Stimulated activated CD8-positive, alpha-beta memory T cell treated with anti-CD3 and anti-CD28 coated beads, Interleukin-2, amount 100 ng/mL, for 1 hour (primary cell): Measurements from ENCODE around the gene TRIM46.
A peak's percentile ranks its signal among the peaks of the same experiment; 100 is the strongest.

Experiments used
- DNase-seq, 2 donors: peaks; one replicate each; pipeline ENCODE4 v3.0.0-alpha.2; 2020; ENCODE audit warnings: low read depth in 2 of 2

The TRIM46 gene, protein sequence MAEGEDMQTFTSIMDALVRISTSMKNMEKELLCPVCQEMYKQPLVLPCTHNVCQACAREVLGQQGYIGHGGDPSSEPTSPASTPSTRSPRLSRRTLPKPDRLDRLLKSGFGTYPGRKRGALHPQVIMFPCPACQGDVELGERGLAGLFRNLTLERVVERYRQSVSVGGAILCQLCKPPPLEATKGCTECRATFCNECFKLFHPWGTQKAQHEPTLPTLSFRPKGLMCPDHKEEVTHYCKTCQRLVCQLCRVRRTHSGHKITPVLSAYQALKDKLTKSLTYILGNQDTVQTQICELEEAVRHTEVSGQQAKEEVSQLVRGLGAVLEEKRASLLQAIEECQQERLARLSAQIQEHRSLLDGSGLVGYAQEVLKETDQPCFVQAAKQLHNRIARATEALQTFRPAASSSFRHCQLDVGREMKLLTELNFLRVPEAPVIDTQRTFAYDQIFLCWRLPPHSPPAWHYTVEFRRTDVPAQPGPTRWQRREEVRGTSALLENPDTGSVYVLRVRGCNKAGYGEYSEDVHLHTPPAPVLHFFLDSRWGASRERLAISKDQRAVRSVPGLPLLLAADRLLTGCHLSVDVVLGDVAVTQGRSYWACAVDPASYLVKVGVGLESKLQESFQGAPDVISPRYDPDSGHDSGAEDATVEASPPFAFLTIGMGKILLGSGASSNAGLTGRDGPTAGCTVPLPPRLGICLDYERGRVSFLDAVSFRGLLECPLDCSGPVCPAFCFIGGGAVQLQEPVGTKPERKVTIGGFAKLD

DNA sequence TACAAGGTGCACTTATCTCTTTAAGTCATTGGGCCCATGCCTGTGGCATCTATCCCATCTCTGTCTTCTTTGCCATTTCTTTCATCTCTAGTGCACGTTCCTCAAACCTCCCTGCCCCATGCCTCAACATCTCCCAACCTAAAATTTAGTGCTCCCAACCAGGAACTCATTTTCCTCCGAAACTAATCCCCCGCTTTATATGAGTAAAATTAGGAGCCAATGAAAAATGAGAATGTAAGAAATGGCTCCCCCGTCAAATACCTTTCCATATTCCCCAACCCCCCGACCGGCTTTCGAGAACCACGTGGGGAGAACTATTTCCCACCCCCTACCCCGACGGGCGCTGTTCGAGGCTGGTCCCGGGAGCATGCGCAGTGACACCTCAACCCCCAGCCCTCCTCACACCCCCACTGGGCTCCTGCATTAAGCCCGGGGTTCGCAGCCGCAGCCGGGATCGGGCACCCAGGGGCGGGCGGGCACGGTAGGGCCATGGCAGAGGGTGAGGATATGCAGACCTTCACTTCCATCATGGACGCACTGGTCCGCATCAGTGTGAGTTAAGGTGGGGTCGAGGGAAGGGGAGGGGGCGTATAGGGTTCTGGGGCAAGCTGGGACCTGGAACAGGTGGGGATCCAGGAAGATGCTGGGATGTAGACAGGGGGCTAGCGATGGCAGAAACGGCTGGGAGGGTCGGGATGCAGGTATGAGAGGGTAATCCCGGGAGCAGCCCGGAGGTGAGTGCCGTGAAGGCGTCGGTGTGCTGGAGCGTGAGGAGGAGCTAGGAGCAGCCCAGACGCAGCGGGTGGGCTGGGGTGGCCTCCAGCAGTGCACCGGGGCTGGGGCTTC is at the start of gene TRIM46:
TSS of gene TRIM46 (plus strand) at position 372 of the 846 bp plus-strand sequence. CDS start at position 490, 118 bp downstream.
- peak; percentile 20 to 41 for DNase-seq

DNA sequence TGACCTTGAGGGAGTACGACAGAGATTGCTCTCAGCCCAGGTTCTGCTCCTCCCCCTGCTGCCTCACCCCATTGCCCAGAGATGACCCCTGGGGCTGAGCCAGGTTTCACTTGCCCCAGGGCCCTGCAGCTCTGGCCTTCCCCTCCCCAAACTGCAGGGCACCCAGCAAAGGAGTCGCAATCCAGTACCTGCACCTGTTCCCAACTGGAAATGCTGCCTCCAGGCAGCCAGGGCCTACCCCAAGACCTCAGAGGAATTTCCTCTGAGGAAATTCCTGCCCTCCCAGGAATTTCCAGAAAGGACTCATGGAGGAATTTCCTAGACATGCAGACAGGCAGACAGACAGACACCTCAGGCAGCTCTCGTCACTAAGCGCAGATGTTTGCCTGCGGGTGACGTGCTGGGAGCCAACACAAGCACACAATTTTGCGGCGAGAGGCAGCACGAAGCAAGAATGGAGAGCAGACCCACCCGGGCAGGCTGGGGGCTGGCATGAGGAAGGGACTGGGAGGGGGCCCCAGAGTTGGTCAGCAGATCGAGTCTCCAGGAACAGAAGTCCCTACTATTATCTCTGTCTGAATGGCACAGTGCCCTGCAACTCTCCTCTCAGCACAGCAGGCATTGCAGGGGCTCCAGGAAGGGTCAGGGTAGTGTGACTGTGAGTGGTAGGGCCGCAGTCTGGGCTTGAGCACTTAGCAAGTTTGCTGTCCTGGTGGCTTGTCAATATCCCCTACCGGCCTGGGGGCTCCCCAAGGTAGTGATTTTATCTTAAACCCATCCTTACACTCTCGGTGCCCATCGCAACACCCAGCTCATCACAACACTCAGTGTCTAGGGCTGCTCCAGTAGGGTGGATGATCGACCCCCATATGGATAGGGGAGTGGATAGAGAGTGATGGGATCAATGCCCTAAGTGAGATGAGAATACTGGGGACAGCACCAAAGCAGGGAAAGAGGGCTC is 48.9 kb upstream of the TRIM46 start:
- no peak for DNase-seq

DNA sequence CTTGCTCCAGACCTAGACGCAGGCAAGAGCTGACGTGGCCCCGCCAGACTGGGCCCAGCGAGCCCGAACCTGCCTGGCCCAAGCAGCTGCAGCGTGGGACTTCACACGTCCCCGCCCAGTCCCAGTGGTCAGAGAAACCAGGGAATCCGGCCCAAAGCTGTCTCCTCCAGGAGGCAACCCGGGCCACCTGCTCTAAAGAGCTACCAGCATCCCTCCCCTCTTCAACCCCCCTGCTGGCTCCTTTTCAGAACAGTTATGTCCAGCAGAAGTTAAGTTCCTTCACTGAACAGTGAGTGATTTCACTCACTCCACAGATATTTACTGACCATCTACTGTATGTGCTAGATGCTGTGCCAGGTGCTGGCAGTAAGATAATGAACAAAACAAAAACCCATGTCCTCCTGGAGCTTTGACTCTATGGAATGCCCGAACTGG is 48.1 kb upstream of the TRIM46 start:
- no peak for DNase-seq

- DNase-seq: no peak
These were observed 47.6 kb upstream of the TRIM46 start for GRCh38 chr1:155125946-155126555.

DNA sequence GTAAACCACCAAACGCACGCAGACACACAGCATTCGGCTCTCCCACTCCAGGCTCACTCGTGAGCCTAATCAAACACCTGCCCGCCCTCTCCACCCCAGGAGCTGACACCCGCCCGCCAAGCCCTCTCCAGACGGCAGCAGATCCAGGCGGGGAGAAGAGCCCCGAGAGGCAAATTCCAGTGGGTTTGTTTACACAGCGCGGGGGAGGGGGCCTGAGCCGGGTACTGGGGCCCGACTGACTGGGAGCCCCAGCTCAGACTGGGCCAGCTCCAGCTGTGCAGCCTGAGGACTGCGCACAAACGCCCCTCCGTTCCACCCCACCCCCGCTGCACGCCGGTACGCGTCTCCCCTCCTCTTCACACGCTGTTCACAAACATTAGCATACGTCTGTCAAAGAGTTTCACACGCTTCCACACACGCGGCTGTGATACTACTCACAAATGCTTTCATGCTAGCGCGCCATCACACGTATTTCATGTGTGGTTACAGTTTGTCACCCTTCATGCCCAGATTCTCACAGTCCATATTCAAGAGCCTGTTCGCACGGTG is 47.0 kb upstream of the TRIM46 start:
- no peak for DNase-seq

- DNase-seq: no peak
These were observed 46.3 kb upstream of the TRIM46 start, which contains the start of gene EFNA1 for GRCh38 chr1:155127105-155127966. Gene EFNA1 (plus strand): TSS chr1:155127876. CDS start chr1:155127978, 102 bp downstream.

- DNase-seq: no peak
These were observed 45.5 kb upstream of the TRIM46 start for GRCh38 chr1:155127967-155128754.

- no peak for DNase-seq
These were observed 44.7 kb upstream of the TRIM46 start for GRCh38 chr1:155128755-155129473.

GRCh38 chr1:155130272-155131006 is 43.2 kb upstream of the TRIM46 start:
- no peak for DNase-seq

DNA sequence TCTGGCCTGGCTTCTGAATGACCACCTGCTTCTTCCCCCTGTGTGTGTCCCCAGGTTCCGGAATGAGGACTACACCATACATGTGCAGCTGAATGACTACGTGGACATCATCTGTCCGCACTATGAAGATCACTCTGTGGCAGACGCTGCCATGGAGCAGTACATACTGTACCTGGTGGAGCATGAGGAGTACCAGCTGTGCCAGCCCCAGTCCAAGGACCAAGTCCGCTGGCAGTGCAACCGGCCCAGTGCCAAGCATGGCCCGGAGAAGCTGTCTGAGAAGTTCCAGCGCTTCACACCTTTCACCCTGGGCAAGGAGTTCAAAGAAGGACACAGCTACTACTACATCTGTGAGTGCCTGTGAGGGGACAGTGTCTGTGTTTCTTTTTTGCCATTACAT is 42.4 kb upstream of the TRIM46 start:
- DNase-seq: no peak

GRCh38 chr1:155131856-155132255 is 41.8 kb upstream of the TRIM46 start:
- DNase-seq: no peak

- no peak for DNase-seq
These were observed 39.8 kb upstream of the TRIM46 start for GRCh38 chr1:155133799-155134281.

- DNase-seq: no peak
These were observed 39.3 kb upstream of the TRIM46 start for GRCh38 chr1:155134322-155134721.

DNA sequence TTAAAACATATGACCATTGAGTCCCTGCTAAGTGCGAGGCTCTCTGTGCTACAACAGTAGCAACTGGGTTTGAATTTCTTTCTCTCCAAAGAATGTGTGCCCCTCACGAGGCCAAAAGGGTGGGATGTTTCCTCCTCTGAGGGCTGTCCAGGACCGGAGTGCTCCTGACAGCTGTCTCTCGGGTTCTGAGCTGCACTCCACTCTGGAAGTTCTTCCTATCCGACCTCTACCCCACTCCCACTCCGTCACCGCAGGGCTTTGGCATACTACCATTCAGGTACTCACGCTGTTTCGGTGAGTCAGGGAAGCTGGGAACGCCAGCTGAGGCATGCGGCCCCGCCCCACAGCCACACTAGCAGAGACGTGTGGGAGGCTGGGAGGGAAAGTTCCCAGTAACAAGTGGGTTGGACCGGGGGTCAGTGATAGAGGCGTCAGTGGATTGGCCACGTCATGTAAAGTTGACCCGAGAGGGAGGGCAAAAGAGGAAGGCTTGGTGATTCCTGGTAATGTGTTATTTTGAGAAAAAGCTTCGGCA is 38.7 kb upstream of the TRIM46 start:
- DNase-seq: no peak

GRCh38 chr1:155135415-155136028 is 38.1 kb upstream of the TRIM46 start, which contains the start of gene SLC50A1:
Gene SLC50A1 (plus strand): TSS chr1:155135852. CDS start chr1:155135912, 60 bp downstream.
- peak; percentile 82 for DNase-seq

- no peak for DNase-seq
These were observed 36.9 kb upstream of the TRIM46 start for GRCh38 chr1:155136748-155137147.
